GM06990 (cell line): ENCODE measurements around the gene UFSP2.

Experiments used
- DNase-seq: peaks from one replicate; pipeline ENCODE4 v3.0.0-alpha.2; 2011; ENCODE audit not compliant: insufficient read length; ENCODE audit errors: extremely low read depth
- H3K27me3 ChIP-seq: replicated peaks from 2 replicates; pipeline ENCODE4 v1.6.0; 2011; ENCODE audit warnings: low read length; ENCODE audit not compliant: control insufficient read depth, insufficient read depth
- H3K36me3 ChIP-seq: 2 replicates; pipeline ENCODE4 v1.5.1; 2011; ENCODE audit warnings: low read length; ENCODE audit not compliant: control insufficient read depth, insufficient read depth
- H3K4me3 ChIP-seq: replicated peaks from 2 replicates; pipeline ENCODE4 v1.5.1; 2011; ENCODE audit warnings: low read depth, mild to moderate bottlenecking, control low read depth, low read length
- CTCF ChIP-seq: IDR thresholded peaks from 2 replicates; pipeline ENCODE4 v1.5.1; 2011; ENCODE audit warnings: low read length, control low read depth, mild to moderate bottlenecking, inconsistent platforms; ENCODE audit not compliant: insufficient read depth, poor library complexity, severe bottlenecking

Gene UFSP2

GRCh38 chr4:185357211-185357610, 68.6 kb downstream of the UFSP2 start:
- no peak for TF ChIP-seq CTCF
- Histone ChIP-seq H3K4me3 (no peak overlapping the region), H3K27me3 (no peaks in the 10 kb centered on the region), H3K36me3 (peaks cover 23% of the 10 kb centered on the region)
- DNase-seq: no peak

- no peak for TF ChIP-seq CTCF
- peaks cover 25% of the 10 kb centered on the region for H3K36me3 ChIP-seq
- no peak overlapping the region for H3K4me3 ChIP-seq
- no peak for DNase-seq
- no peaks in the 10 kb centered on the region for H3K27me3 ChIP-seq
Observed at GRCh38 chr4:185352741-185353140, 73.0 kb downstream of the UFSP2 start.

- no peak for TF ChIP-seq CTCF
- Histone ChIP-seq H3K36me3 (peaks cover 23% of the 10 kb centered on the region), H3K27me3 (no peaks in the 10 kb centered on the region), H3K4me3 (no peak overlapping the region)
- DNase-seq: no peak
Observed at GRCh38 chr4:185352202-185352601, 73.6 kb downstream of the UFSP2 start.

GRCh38 chr4:185351691-185352090, 74.1 kb downstream of the UFSP2 start:
- DNase-seq: no peak

More at GRCh38 chr4:185351691-185352090, 74.1 kb downstream of the UFSP2 start:
- H3K4me3 ChIP-seq: no peak overlapping the region
- no peaks in the 10 kb centered on the region for H3K27me3 ChIP-seq
- no peak for TF ChIP-seq CTCF
- H3K36me3 ChIP-seq: peaks cover 27% of the 10 kb centered on the region
